Omental fat pad (tissue), 4 donors: ENCODE data around the gene PCYOX1L. TPM values are rescaled to one million over a fixed set of nuclear protein-coding genes. Genes with fewer than 3 reads are reported as not detected.

ENCODE experiments used
- ATAC-seq: fragments of 150-250 bp; one replicate; pipeline ENCODE4 v1.9.1; 2016; ENCODE audit warnings: mild to moderate bottlenecking, moderate library complexity; ENCODE audit not compliant: low FRiP score
- DNase-seq: peaks from one replicate; pipeline ENCODE4 v3.0.0-alpha.2; 2019; ENCODE audit warnings: low spot score
- total RNA-seq, 4 donors: library from RNA; depleted of rRNA; stranded (reverse); fragments of >200 nt; gene quantifications; one replicate each; pipeline ENCODE4 v1.1.0, GENCODE V29; 2016
- TF ChIP-seq, protein P1 (sequence below), 3 donors: fragments of 450-650 bp; IDR thresholded peaks; one replicate each; pipeline ENCODE4 v1.5.1; 2016 to 2017; ENCODE audit warnings: antibody characterized with exemption in 3 of 3, mild to moderate bottlenecking in 3 of 3, moderate library complexity in 2 of 3

Gene PCYOX1L
- total RNA-seq, 4 donors from 2014 or later = 2.3 to 3.9 (median 2.5) TPM

DNA sequence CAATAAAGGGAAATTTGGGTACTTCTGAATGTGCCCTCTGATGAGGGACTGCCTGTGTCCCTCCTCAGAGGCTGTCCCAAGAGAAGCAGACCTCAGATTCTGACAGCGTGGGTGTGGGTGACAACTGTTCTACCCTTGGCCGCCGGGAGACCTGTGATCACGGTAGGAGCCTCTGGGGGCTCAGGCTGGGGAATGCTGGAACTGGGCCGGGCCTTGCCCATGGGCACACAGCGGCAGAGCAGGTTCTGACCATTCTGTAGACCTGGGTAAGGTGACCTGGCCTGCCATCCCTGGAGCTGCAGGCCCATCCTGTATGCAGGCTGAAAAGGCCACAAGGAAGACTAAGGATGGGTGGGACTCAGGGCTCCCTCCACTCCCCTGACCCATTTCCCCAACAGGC is 42.1 kb upstream of the PCYOX1L start:
- ATAC-seq (no peak), DNase-seq (no peak)
- TF ChIP-seq, protein P1, sequence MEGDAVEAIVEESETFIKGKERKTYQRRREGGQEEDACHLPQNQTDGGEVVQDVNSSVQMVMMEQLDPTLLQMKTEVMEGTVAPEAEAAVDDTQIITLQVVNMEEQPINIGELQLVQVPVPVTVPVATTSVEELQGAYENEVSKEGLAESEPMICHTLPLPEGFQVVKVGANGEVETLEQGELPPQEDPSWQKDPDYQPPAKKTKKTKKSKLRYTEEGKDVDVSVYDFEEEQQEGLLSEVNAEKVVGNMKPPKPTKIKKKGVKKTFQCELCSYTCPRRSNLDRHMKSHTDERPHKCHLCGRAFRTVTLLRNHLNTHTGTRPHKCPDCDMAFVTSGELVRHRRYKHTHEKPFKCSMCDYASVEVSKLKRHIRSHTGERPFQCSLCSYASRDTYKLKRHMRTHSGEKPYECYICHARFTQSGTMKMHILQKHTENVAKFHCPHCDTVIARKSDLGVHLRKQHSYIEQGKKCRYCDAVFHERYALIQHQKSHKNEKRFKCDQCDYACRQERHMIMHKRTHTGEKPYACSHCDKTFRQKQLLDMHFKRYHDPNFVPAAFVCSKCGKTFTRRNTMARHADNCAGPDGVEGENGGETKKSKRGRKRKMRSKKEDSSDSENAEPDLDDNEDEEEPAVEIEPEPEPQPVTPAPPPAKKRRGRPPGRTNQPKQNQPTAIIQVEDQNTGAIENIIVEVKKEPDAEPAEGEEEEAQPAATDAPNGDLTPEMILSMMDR (IDR thresholded peaks at IDR 0.05) = no peak

DNA sequence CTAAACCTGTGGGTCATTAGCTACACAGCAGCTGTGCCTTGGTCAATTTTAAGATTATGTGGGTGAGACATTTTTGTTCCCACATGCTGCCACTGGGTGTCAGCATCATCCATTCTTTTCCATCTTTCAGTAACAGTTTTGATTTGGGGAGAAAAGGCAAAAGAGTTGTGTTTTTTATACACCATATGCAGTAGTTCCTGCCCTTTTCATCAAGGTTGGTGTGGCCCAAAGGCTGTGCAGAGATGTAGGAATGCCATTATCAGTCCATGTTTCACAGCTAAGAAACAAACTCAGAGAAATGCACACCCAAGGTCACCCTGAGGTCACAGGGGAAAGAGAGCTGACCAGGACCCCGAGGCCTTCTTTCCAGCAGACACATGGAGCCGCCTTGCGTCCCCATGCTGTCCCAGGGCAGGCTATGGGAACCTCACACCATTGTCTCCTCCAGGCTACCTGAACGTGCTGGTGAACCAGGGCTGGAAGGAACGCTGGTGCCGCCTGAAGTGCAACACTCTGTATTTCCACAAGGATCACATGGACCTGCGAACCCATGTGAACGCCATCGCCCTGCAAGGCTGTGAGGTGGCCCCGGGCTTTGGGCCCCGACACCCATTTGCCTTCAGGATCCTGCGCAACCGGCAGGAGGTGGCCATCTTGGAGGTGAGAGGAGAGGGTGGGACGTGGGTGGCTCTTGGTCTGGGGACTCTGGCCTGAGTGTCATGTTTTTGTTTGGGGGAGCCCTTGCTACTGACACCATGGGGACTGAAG is 40.4 kb upstream of the PCYOX1L start:
- no peak for DNase-seq
- no peak for ATAC-seq

DNA sequence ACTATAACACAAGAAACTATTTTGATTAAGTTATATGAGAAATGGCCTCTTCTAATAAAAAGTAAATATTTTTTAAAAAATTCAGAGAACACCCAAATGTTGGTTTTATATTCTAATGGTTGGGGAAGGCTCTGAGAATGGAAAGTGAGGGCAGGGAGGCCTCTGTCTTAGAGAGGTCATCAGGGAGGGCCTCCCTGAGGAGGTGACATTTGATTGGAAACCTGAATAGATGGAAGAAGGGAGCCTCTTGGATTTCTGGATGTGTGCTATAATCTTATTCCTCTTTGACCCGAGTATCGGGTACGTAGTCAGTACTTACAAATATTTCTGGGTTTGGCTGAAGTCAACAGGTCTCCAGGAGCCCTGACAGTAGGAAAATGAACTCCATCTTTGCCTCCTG is 38.7 kb upstream of the PCYOX1L start:
- ATAC-seq (no peak), DNase-seq (no peak)
- TF ChIP-seq, protein P1 (IDR thresholded peaks at IDR 0.05) = no peak

More for the DNA sequence above, 40.4 kb upstream of the PCYOX1L start:
- TF ChIP-seq, protein P1 (IDR thresholded peaks at IDR 0.05) = peak in 1 of 3 donors; percentile 17

DNA sequence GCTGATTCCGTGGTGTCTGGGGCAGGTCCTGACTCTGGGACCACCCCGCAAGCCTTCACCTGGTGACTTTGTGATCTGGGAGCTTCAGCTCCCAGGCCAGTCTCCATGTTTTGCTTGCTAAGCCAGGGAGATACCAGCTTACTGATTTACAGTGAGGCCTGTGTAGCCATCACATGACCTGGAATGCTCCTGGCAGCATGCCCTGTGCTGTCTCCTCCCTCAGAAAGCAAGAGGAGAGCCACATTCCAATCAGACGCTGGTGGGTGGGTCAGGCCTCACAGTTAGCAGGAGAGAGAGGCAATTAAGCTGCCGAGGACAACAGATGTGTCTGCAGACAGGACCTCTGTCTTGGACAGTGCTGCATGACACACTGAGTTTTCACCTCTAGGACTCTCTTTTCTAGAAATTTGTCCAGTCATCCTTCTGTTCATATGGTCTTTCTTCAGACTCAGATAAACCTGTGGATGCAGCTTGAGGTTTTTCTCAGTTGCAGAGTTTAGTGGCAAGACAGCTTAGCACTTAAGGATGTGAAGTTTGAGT is 37.0 kb upstream of the PCYOX1L start:
- ATAC-seq (peak; percentile 83), DNase-seq (peak; percentile 63)
- TF ChIP-seq, protein P1 (IDR thresholded peaks at IDR 0.05) = no peak

DNA sequence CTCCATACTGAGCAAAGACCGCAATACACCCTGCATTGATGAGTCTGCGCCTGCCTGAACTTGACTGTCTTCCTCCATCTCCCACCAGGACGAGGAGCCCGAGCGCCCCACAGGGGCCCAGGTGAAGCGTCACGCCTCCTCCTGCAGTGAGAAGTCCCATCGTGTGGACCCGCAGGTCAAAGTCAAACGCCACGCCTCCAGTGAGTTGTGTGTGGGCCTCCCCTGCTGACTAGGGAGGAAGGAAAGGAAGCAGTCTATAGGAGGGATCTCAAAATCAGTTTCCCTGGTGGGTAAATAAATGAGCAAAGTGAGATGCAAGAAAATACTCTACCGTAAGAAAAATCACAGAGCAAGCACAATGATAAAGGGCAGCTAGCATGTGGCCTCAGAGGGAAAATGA is 35.3 kb upstream of the PCYOX1L start:
- ATAC-seq (no peak), DNase-seq (no peak)
- TF ChIP-seq, protein P1 (IDR thresholded peaks at IDR 0.05) = no peak

DNA sequence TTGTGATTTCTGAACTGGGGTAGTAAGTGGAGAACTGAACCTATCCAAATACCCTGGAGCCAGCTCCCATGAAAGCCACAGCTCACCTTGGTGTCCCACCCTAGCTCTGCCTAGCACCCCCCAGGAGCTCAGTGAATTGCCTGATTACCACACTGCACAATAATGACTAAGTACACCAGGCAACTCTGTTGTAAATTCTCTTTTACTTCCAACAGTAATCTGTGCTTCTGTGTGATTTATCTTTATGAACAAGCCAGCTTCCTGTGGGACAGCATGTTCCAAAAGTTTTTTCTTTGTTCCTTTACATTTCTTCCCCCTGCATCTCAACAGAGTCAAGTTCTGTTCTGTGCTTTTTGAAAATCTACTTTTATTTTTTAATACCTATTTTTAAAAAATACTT is 34.6 kb upstream of the PCYOX1L start:
- DNase-seq = no peak
- ATAC-seq = no peak
- TF ChIP-seq, protein P1 (IDR thresholded peaks at IDR 0.05) = no peak
